Endothelial cell (in vitro differentiated cells): ENCODE data around the gene POLR1A. TPM values are rescaled to one million over a fixed set of nuclear protein-coding genes. Genes with fewer than 3 reads are reported as not detected.
A peak's percentile ranks its signal among the peaks of the same experiment; 100 is the strongest.

Experiments
- DNase-seq: peaks from one replicate; pipeline ENCODE4 v3.0.0; 2021; ENCODE audit warnings: low spot score
- H3K27ac Mint-ChIP-seq: one replicate; pipeline ENCODE4 v1.8.0; 2021; ENCODE audit warnings: mixed read lengths, inconsistent platforms; ENCODE audit not compliant: unreplicated experiment
- H3K27me3 Mint-ChIP-seq: one replicate; pipeline ENCODE4 v1.8.0; 2021; ENCODE audit warnings: mild to moderate bottlenecking, moderate library complexity, mixed read lengths, inconsistent platforms; ENCODE audit not compliant: unreplicated experiment
- H3K36me3 Mint-ChIP-seq: one replicate; pipeline ENCODE4 v1.8.0; 2021; ENCODE audit warnings: mild to moderate bottlenecking, low read depth, mixed read lengths, inconsistent platforms; ENCODE audit not compliant: unreplicated experiment
- H3K4me1 Mint-ChIP-seq: one replicate; pipeline ENCODE4 v1.8.0; 2021; ENCODE audit warnings: mild to moderate bottlenecking, mixed read lengths, inconsistent platforms; ENCODE audit not compliant: unreplicated experiment
- H3K4me3 Mint-ChIP-seq: one replicate; pipeline ENCODE4 v1.8.0; 2021; ENCODE audit warnings: mild to moderate bottlenecking, mixed read lengths, inconsistent platforms; ENCODE audit not compliant: unreplicated experiment
- H3K9me3 Mint-ChIP-seq: one replicate; pipeline ENCODE4 v1.8.0; 2021; ENCODE audit warnings: mixed read lengths, inconsistent platforms; ENCODE audit not compliant: unreplicated experiment
- CTCF ChIP-seq: fragments of 200-600 bp; sonication (generic); IDR thresholded peaks from one replicate; pipeline ENCODE4 v1.5.0; 2021; ENCODE audit warnings: antibody characterized with exemption; ENCODE audit not compliant: unreplicated experiment
- total RNA-seq: library from RNA; stranded (reverse); fragmentation: NEBNext Ultra II Directional; extraction: Animal tissue kit (Norgen Biotek cat#: 25700); gene quantifications from one replicate; pipeline ENCODE4 v1.2.1, GENCODE V29; 2021; ENCODE audit not compliant: unreplicated experiment

The POLR1A gene
- total RNA-seq, 1 donor from 2014 or later: 30.4 TPM

DNA sequence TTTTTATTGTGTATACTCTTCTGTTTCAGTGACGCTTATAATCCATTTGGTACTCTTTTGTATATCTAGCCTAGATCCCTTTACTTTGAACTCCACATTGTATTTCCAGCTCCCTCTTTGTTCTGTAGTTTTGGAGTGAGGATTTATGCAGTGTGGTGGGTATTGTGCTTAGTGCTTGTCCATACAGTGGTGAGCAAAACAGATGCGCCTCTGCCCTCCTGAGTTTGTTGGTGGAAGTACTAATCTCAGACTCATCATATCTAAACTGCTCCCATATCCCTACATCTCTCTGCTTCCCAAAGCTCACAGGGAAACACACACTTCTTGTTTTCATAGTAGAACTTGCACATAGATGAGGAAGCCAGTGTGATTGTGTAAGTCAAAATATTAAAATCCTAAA lies 12.4 kb upstream of the POLR1A start:
- no peak for TF ChIP-seq CTCF

DNA sequence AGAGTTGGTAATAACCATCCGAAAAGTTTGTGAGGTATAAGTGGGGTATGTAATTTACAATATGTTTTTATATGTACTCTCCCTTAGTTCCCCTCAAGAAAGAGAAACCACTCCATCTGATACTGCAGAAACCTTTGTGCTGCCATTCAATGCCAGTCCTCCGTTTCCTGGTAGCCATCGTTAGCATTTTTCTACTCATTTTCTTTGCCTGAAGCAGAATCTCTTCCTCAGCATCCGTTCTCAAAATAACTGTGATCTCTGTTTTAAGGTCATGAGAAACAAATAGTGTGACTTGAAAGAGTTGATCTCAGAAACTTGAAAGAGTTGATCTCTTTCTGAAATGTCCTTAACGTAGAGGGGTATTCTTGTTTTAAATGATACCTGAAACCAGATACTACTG lies 1.3 kb upstream of the POLR1A start:
- Mint-ChIP-seq H3K36me3 (peaks cover 29% of the 10 kb centered on the region), H3K27me3 (peaks cover 9% of the 10 kb centered on the region), H3K4me3 (peak overlapping the region; percentile 98), H3K9me3 (no peaks in the 10 kb centered on the region), H3K4me1 (peaks cover 25% of the 10 kb centered on the region), H3K27ac (peak overlapping the region; percentile 65)
- TF ChIP-seq CTCF: no peak
- no peak for DNase-seq

More for the DNA sequence above, 12.4 kb upstream of the POLR1A start:
- Mint-ChIP-seq H3K4me3 (no peak overlapping the region), H3K36me3 (peaks cover 52% of the 10 kb centered on the region), H3K4me1 (no peaks in the 10 kb centered on the region), H3K27ac (peak overlapping the region; percentile 1), H3K27me3 (no peaks in the 10 kb centered on the region), H3K9me3 (no peaks in the 10 kb centered on the region)
- DNase-seq: no peak

GRCh38 chr2:86105969-86106945 lies 571 bp upstream of the POLR1A start, which contains the start of gene PTCD3:
Gene PTCD3 (plus strand): TSS chr2:86106235. CDS start chr2:86106248, 13 bp downstream.
- peak within 1 kb of the TSS; percentile 98 for H3K27ac Mint-ChIP-seq
- DNase-seq: peak; percentile 86
- no peaks in the 10 kb centered on the region for H3K9me3 Mint-ChIP-seq
- H3K27me3 Mint-ChIP-seq: peaks cover 9% of the 10 kb centered on the region
- H3K4me3 Mint-ChIP-seq: peak within 1 kb of the TSS; percentile 98
- peaks cover 25% of the 10 kb centered on the region for H3K4me1 Mint-ChIP-seq
- peaks cover 29% of the 10 kb centered on the region for H3K36me3 Mint-ChIP-seq
- TF ChIP-seq CTCF: no peak

GRCh38 chr2:86102157-86102556 lies 3.5 kb downstream of the POLR1A start:
- Mint-ChIP-seq H3K27ac (no peak overlapping the region), H3K4me3 (peak overlapping the region; percentile 34), H3K36me3 (peaks cover 11% of the 10 kb centered on the region), H3K9me3 (no peaks in the 10 kb centered on the region), H3K4me1 (peaks cover 20% of the 10 kb centered on the region), H3K27me3 (peaks cover 9% of the 10 kb centered on the region)
- no peak for TF ChIP-seq CTCF
- DNase-seq: no peak

DNA sequence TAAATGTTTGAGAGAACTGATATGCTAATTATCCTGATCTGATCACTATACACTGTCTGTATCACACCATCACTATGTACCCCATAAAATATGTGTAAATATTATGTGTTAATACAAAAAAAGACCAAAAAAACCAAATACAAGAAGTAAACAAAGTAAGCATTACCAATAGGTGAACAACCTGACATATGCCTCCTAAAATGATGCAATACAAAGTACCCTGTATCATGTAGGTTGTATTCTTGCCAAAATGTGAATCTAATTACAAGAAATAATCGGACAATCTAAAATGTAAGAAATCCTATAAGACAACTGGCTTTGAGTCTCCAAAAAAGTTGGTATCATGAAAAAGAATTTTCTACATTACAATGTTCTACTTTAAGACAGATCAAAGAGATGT lies 7.8 kb downstream of the POLR1A start:
- Mint-ChIP-seq H3K4me3 (no peak overlapping the region), H3K4me1 (no peaks in the 10 kb centered on the region), H3K27ac (peak overlapping the region; percentile 5), H3K9me3 (no peaks in the 10 kb centered on the region), H3K36me3 (peaks cover 22% of the 10 kb centered on the region), H3K27me3 (no peaks in the 10 kb centered on the region)
- no peak for TF ChIP-seq CTCF
- no peak for DNase-seq
